ENCODE results near the gene ZNF160. TPM values are rescaled to one million over a fixed set of nuclear protein-coding genes. Genes with fewer than 3 reads are reported as not detected.

The ZNF160 gene
- total and polyA plus RNA-seq, 2 of the 4 experiments (the other 2 are of a cell fraction): 22.6 to 26.9 TPM

DNA sequence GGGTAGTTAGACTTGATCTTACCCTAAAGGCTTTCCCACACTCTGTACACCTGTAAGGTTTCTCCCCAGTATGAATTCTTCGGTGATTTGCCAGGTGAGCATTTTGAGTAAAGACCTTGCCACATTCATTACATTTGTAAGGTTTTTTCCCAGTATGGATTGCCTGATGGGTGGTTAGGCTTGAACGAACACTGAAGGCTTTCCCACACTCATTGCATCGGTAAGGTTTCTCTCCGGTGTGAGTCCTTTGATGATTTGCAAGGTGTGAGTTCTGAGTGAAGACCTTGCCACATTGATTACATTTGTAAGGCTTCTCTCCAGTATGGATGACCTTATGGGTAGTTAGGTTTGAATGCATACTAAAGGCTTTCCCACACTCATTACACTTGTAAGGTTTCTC is 35.0 kb downstream of the ZNF160 start:
- BruUV-seq (replicated peaks): no TSS peak
- no peaks in the 10 kb centered on the region for H3K27me3 ChIP-seq (ENCODE audit: control insufficient read depth, insufficient read depth, low read length)
- no peaks in the 10 kb centered on the region for H4K20me1 ChIP-seq (ENCODE audit: insufficient read depth, low read length)
- H3K4me2 ChIP-seq (ENCODE audit: low read depth, low read length): no peak overlapping the region
- no peaks in the 10 kb centered on the region for H3K9me1 ChIP-seq (ENCODE audit: insufficient read depth, low read length)
- no peak overlapping the region for H3K23ac ChIP-seq (ENCODE audit: low read depth, low read length)
- no peaks in the 10 kb centered on the region for H3K4me1 ChIP-seq (ENCODE audit: control insufficient read depth, insufficient read depth, low read length)
- H2BK5ac ChIP-seq (ENCODE audit: low read depth, low read length, poor library complexity, severe bottlenecking): no peak overlapping the region
- no peak overlapping the region for H3K9ac ChIP-seq (ENCODE audit: low read depth, low read length)
- H3K9me3 ChIP-seq (ENCODE audit: control insufficient read depth, insufficient read depth, low read length): peaks cover 72% of the 10 kb centered on the region
- no peak for DNase-seq
- intact Hi-C loops (cut with micrococcal nuclease): no loop called here
- in situ Hi-C loops (cut with MboI; ENCODE audit: low sequenced_read_pairs): no loop called here
- no peak overlapping the region for H3K4me3 ChIP-seq (ENCODE audit: insufficient read depth, low read depth, low read length)
- no peak overlapping the region for H2AFZ ChIP-seq (replicated peaks; ENCODE audit: low read length, poor library complexity)
- ChIA-PET CTCF (no interaction called here), POLR2A (ENCODE audit: unreplicated experiment) (no interaction called here)
- peaks cover 52% of the 10 kb centered on the region for H3K36me3 ChIP-seq (ENCODE audit: control insufficient read depth, insufficient read depth, low read length)
- WGBS, 2 experiments (ENCODE audit: extremely low coverage in 2 of 2, insufficient read length in 1 of 2): no CpG with 5 or more reads among the region's 4 CpGs
- H3K79me1 ChIP-seq (ENCODE audit: low read depth in 1 of 2, low read length in 2 of 2): peaks cover 0 to 12% of the 10 kb centered on the region in 2 experiments; a peak in 1 of 4 replicates
- no peak overlapping the region for H2BK120ac ChIP-seq (ENCODE audit: low read depth, low read length)
- dilution Hi-C loops (cut with HindIII; ENCODE audit: low sequenced_read_pairs, unreplicated experiment): no loop called here
- no peak overlapping the region for H4K91ac ChIP-seq (ENCODE audit: insufficient read depth, low read depth, low read length)
- no peak overlapping the region for H3K14ac ChIP-seq (replicated peaks; ENCODE audit: low read depth, low read length)
- no peak for TF ChIP-seq MAZ (IDR thresholded peaks at IDR 0.05; ENCODE audit: borderline replicate concordance, low read depth, low read length)
- no peak for TF ChIP-seq POLR2A (IDR thresholded peaks at IDR 0.05; ENCODE audit: low read depth, low read length)
- TF ChIP-seq MAFK (IDR thresholded peaks at IDR 0.05; ENCODE audit: low read depth, low read length): no peak
- no peak for TF ChIP-seq RFX5 (IDR thresholded peaks at IDR 0.05; ENCODE audit: low read depth, low read length)
- no peak overlapping the region for H2AK5ac ChIP-seq (ENCODE audit: low read depth, low read length)
- H2AK9ac ChIP-seq (replicated peaks; ENCODE audit: low read depth, low read length, poor library complexity): no peak overlapping the region
- no peak overlapping the region for H4K5ac ChIP-seq (ENCODE audit: low read depth, low read length)
- no peak overlapping the region for H3K56ac ChIP-seq (ENCODE audit: extremely low read depth, insufficient read depth, low read length)
- H2BK15ac ChIP-seq (ENCODE audit: low read depth, low read length): no peak overlapping the region
- H3K27ac ChIP-seq (ENCODE audit: insufficient read depth, low read length): no peak overlapping the region
- no peak overlapping the region for H2BK20ac ChIP-seq (ENCODE audit: low read depth, low read length)
- no peak overlapping the region for H4K8ac ChIP-seq (ENCODE audit: low read depth in 2 of 2, low read length in 2 of 2)
- no peak for ATAC-seq (ENCODE audit: low read depth)
- H3K18ac ChIP-seq (ENCODE audit: low read depth, low read length): no peak overlapping the region
- H3K4ac ChIP-seq (ENCODE audit: low read depth, low read length): no peak overlapping the region
